ENCODE data around the gene DSCAM.

Gene DSCAM

GRCh38 chr21:40839521-40839920 is 7.4 kb downstream of the DSCAM start:
- in situ Hi-C loops (cut with MboI; ENCODE audit: low sequenced_read_pairs) = no loop called here

GRCh38 chr21:40837456-40837855 is 9.5 kb downstream of the DSCAM start:
- in situ Hi-C loops (cut with MboI; ENCODE audit: low sequenced_read_pairs) = no loop called here

GRCh38 chr21:40835184-40835694 is 11.7 kb downstream of the DSCAM start:
- in situ Hi-C loops (cut with MboI; ENCODE audit: low sequenced_read_pairs) = no loop called here

GRCh38 chr21:40833184-40833583 is 13.8 kb downstream of the DSCAM start:
- in situ Hi-C loops (cut with MboI; ENCODE audit: low sequenced_read_pairs) = no loop called here

GRCh38 chr21:40832316-40832715 is 14.6 kb downstream of the DSCAM start:
- in situ Hi-C loops (cut with MboI; ENCODE audit: low sequenced_read_pairs) = no loop called here

GRCh38 chr21:40830836-40831235 is 16.1 kb downstream of the DSCAM start:
- in situ Hi-C loops (cut with MboI; ENCODE audit: low sequenced_read_pairs) = no loop called here

GRCh38 chr21:40829791-40830190 is 17.2 kb downstream of the DSCAM start:
- in situ Hi-C loops (cut with MboI; ENCODE audit: low sequenced_read_pairs) = no loop called here

- in situ Hi-C loops (cut with MboI; ENCODE audit: low sequenced_read_pairs) = no loop called here
Measured at GRCh38 chr21:40829308-40829707, 17.6 kb downstream of the DSCAM start.

- in situ Hi-C loops (cut with MboI; ENCODE audit: low sequenced_read_pairs) = no loop called here
Measured at GRCh38 chr21:40827509-40827908, 19.4 kb downstream of the DSCAM start.

- in situ Hi-C loops (cut with MboI; ENCODE audit: low sequenced_read_pairs) = no loop called here
Measured at GRCh38 chr21:40819071-40819900, 27.7 kb downstream of the DSCAM start.

- in situ Hi-C loops (cut with MboI; ENCODE audit: low sequenced_read_pairs) = no loop called here
Measured at GRCh38 chr21:40813918-40814317, 33.0 kb downstream of the DSCAM start.

- in situ Hi-C loops (cut with MboI; ENCODE audit: low sequenced_read_pairs) = no loop called here
Measured at GRCh38 chr21:40809673-40810197, 37.2 kb downstream of the DSCAM start.

GRCh38 chr21:40803101-40803500 is 43.9 kb downstream of the DSCAM start:
- in situ Hi-C loops (cut with MboI; ENCODE audit: low sequenced_read_pairs) = no loop called here

GRCh38 chr21:40800126-40800525 is 46.8 kb downstream of the DSCAM start:
- in situ Hi-C loops (cut with MboI; ENCODE audit: low sequenced_read_pairs) = no loop called here

GRCh38 chr21:40797891-40798290 is 49.1 kb downstream of the DSCAM start:
- in situ Hi-C loops (cut with MboI; ENCODE audit: low sequenced_read_pairs) = no loop called here

- in situ Hi-C loops (cut with MboI; ENCODE audit: low sequenced_read_pairs) = no loop called here
Measured at GRCh38 chr21:40797410-40797809, 49.5 kb downstream of the DSCAM start.

- in situ Hi-C loops (cut with MboI; ENCODE audit: low sequenced_read_pairs) = no loop called here
Measured at GRCh38 chr21:40796464-40796863, 50.5 kb downstream of the DSCAM start.

- in situ Hi-C loops (cut with MboI; ENCODE audit: low sequenced_read_pairs) = no loop called here
Measured at GRCh38 chr21:40795313-40795712, 51.6 kb downstream of the DSCAM start.

- in situ Hi-C loops (cut with MboI; ENCODE audit: low sequenced_read_pairs) = no loop called here
Measured at GRCh38 chr21:40792691-40793456, 54.1 kb downstream of the DSCAM start.

GRCh38 chr21:40788635-40789034 is 58.3 kb downstream of the DSCAM start:
- in situ Hi-C loops (cut with MboI; ENCODE audit: low sequenced_read_pairs) = no loop called here

GRCh38 chr21:40783404-40783803 is 63.6 kb downstream of the DSCAM start:
- in situ Hi-C loops (cut with MboI; ENCODE audit: low sequenced_read_pairs) = no loop called here
